B cell (primary cell): ENCODE results near the gene CTBP2.

ENCODE experiments used
- EZH2 ChIP-seq: IDR thresholded peaks from 2 replicates; pipeline ENCODE4 v1.6.1; 2012; ENCODE audit warnings: borderline replicate concordance, low read depth, mild to moderate bottlenecking, moderate library complexity, low read length; ENCODE audit not compliant: insufficient read depth, poor library complexity, severe bottlenecking
- TF ChIP-seq, protein P1 (sequence below): fragments of 200-600 bp; IDR thresholded peaks from one replicate; pipeline ENCODE4 v1.8.0; 2022; ENCODE audit warnings: antibody characterized with exemption, mild to moderate bottlenecking

DNA sequence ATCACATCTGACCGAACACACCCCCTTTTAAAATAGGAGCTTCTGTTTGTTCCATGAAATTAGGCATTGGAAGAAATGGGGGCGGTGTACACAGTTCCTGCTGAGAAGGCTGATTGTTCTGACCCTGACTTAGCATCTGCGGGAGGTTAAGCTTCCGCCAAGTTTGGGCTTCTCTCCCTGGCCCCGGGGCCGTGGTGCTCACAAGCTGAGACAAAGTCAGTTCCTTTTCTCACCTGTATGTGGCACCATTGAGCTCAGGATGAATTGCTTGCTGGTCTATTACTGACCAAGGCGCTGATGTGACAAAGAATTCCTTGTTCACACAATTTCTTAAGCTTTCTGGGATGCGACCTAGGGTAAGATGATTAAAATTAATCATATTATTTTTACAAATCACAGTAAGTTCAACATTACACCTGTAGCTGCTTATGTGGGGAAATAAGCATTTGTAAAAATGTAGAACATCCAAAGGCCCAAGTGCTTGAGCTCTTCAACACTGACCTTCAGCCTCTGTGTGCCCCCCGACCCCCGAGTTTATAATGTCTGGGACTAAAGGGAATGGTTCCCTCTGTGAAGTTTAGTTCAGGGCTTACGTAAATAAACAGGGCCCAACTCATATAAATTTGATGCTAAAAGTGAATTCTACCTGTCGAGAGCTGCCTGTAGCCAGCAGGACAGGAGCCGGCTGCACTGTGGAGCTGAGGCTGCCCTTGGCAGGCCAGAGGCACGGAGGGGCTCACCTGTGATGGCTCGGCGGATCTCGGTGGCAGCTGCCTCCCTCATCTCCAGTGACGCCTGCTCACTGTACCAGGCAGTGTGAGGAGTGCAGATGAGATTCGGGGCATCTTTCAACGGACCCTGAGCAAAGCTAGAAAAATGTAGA lies 167.7 kb downstream of the CTBP2 start:
- TF ChIP-seq, protein P1, sequence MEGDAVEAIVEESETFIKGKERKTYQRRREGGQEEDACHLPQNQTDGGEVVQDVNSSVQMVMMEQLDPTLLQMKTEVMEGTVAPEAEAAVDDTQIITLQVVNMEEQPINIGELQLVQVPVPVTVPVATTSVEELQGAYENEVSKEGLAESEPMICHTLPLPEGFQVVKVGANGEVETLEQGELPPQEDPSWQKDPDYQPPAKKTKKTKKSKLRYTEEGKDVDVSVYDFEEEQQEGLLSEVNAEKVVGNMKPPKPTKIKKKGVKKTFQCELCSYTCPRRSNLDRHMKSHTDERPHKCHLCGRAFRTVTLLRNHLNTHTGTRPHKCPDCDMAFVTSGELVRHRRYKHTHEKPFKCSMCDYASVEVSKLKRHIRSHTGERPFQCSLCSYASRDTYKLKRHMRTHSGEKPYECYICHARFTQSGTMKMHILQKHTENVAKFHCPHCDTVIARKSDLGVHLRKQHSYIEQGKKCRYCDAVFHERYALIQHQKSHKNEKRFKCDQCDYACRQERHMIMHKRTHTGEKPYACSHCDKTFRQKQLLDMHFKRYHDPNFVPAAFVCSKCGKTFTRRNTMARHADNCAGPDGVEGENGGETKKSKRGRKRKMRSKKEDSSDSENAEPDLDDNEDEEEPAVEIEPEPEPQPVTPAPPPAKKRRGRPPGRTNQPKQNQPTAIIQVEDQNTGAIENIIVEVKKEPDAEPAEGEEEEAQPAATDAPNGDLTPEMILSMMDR: peak; percentile 59
- no peak for TF ChIP-seq EZH2
